ENCODE measurements around the gene POT1.

The POT1 gene

GRCh38 chr7:124887247-124887646 is 42.4 kb downstream of the POT1 start:
- no peak overlapping the region for H3K9ac ChIP-seq (ENCODE audit: low read length)
- H3K4me2 ChIP-seq (ENCODE audit: low read length): no peak overlapping the region
- no peak overlapping the region for H3K4me3 ChIP-seq (ENCODE audit: low read length)
- TF ChIP-seq EZH2phosphoT487 (IDR thresholded peaks at IDR 0.05; ENCODE audit: low read depth): no peak
- no peak for TF ChIP-seq CTCF (IDR thresholded peaks at IDR 0.05; ENCODE audit: low read depth, low read length)
- H2AFZ ChIP-seq (ENCODE audit: low read depth, low read length): no peak overlapping the region
- peaks cover 33% of the 10 kb centered on the region for H3K36me3 ChIP-seq (replicated peaks; ENCODE audit: low read depth, low read length)
- H3K79me2 ChIP-seq (ENCODE audit: low read length): no peaks in the 10 kb centered on the region
- no peaks in the 10 kb centered on the region for H4K20me1 ChIP-seq (ENCODE audit: insufficient read depth, low read length)
- H3K27ac ChIP-seq (ENCODE audit: low read length): no peak overlapping the region
- no peaks in the 10 kb centered on the region for H3K9me3 ChIP-seq (ENCODE audit: insufficient read depth, low read length)
- no peaks in the 10 kb centered on the region for H3K27me3 ChIP-seq (ENCODE audit: low read depth, low read length)
- H3K4me1 ChIP-seq (ENCODE audit: low read length): peaks cover 2% of the 10 kb centered on the region; the same call in 1 of the 2 replicates

- Histone ChIP-seq H3K36me3 (replicated peaks; ENCODE audit: low read depth, low read length) (no peaks in the 10 kb centered on the region), H3K79me2 (ENCODE audit: low read length) (no peaks in the 10 kb centered on the region), H3K9ac (ENCODE audit: low read length) (no peak overlapping the region), H4K20me1 (ENCODE audit: insufficient read depth, low read length) (no peaks in the 10 kb centered on the region; the same call in 1 of the 2 replicates), H3K4me3 (ENCODE audit: low read length) (no peak overlapping the region), H3K27me3 (ENCODE audit: low read depth, low read length) (no peaks in the 10 kb centered on the region), H3K27ac (ENCODE audit: low read length) (no peak overlapping the region), H3K4me1 (ENCODE audit: low read length) (no peaks in the 10 kb centered on the region), H3K9me3 (ENCODE audit: insufficient read depth, low read length) (no peaks in the 10 kb centered on the region), H2AFZ (ENCODE audit: low read depth, low read length) (no peak overlapping the region), H3K4me2 (ENCODE audit: low read length) (no peak overlapping the region)
- TF ChIP-seq EZH2phosphoT487 (IDR thresholded peaks at IDR 0.05; ENCODE audit: low read depth) (no peak), CTCF (IDR thresholded peaks at IDR 0.05; ENCODE audit: low read depth, low read length) (no peak)
These were observed 47.6 kb downstream of the POT1 start for GRCh38 chr7:124881981-124882380.

GRCh38 chr7:124879771-124880170 is 49.9 kb downstream of the POT1 start:
- H3K4me2 ChIP-seq (ENCODE audit: low read length): no peak overlapping the region
- H4K20me1 ChIP-seq (ENCODE audit: insufficient read depth, low read length): no peaks in the 10 kb centered on the region; the same call in 1 of the 2 replicates
- no peak overlapping the region for H3K27ac ChIP-seq (ENCODE audit: low read length)
- no peak overlapping the region for H3K9ac ChIP-seq (ENCODE audit: low read length)
- H3K79me2 ChIP-seq (ENCODE audit: low read length): no peaks in the 10 kb centered on the region
- H3K36me3 ChIP-seq (replicated peaks; ENCODE audit: low read depth, low read length): no peaks in the 10 kb centered on the region
- H3K4me1 ChIP-seq (ENCODE audit: low read length): no peaks in the 10 kb centered on the region
- H3K9me3 ChIP-seq (ENCODE audit: insufficient read depth, low read length): no peaks in the 10 kb centered on the region
- no peak for TF ChIP-seq CTCF (IDR thresholded peaks at IDR 0.05; ENCODE audit: low read depth, low read length)
- TF ChIP-seq EZH2phosphoT487 (IDR thresholded peaks at IDR 0.05; ENCODE audit: low read depth): no peak
- no peaks in the 10 kb centered on the region for H3K27me3 ChIP-seq (ENCODE audit: low read depth, low read length)
- no peak overlapping the region for H3K4me3 ChIP-seq (ENCODE audit: low read length)
- no peak overlapping the region for H2AFZ ChIP-seq (ENCODE audit: low read depth, low read length)

GRCh38 chr7:124879103-124879502 is 50.5 kb downstream of the POT1 start:
- Histone ChIP-seq H3K9ac (ENCODE audit: low read length) (no peak overlapping the region), H3K4me3 (ENCODE audit: low read length) (no peak overlapping the region), H3K79me2 (ENCODE audit: low read length) (no peaks in the 10 kb centered on the region), H3K4me2 (ENCODE audit: low read length) (no peak overlapping the region), H3K36me3 (replicated peaks; ENCODE audit: low read depth, low read length) (no peaks in the 10 kb centered on the region), H3K27ac (ENCODE audit: low read length) (no peak overlapping the region), H3K27me3 (ENCODE audit: low read depth, low read length) (no peaks in the 10 kb centered on the region), H2AFZ (ENCODE audit: low read depth, low read length) (no peak overlapping the region), H4K20me1 (ENCODE audit: insufficient read depth, low read length) (no peaks in the 10 kb centered on the region; the same call in 1 of the 2 replicates), H3K9me3 (ENCODE audit: insufficient read depth, low read length) (no peaks in the 10 kb centered on the region), H3K4me1 (ENCODE audit: low read length) (no peaks in the 10 kb centered on the region)
- TF ChIP-seq EZH2phosphoT487 (IDR thresholded peaks at IDR 0.05; ENCODE audit: low read depth): no peak
- TF ChIP-seq CTCF (IDR thresholded peaks at IDR 0.05; ENCODE audit: low read depth, low read length): no peak

All from OCI-LY3 (cell line).